Activated CD4-positive, alpha-beta memory T cell treated with anti-CD3 and anti-CD28 coated beads for 36 hours (primary cell): ENCODE results near the gene ABCA1. TPM values are rescaled to one million over a fixed set of nuclear protein-coding genes. Genes with fewer than 3 reads are reported as not detected.

Experiments
- CTCF ChIA-PET: fragments of 350-600 bp; sonication (Branson Sonifier 250); formaldehyde crosslinking; loops from one replicate; lab custom pipeline; 2021; ENCODE audit warnings: antibody characterized with exemption, inconsistent platforms; lab: Charles Lee
- POLR2A ChIA-PET: fragments of 350-600 bp; sonication (Branson Sonifier 250); formaldehyde crosslinking; loops from one replicate; lab custom pipeline; 2021; ENCODE audit warnings: antibody characterized with exemption; lab: Charles Lee
- DNase-seq: peaks from one replicate; pipeline ENCODE4 v3.0.0-alpha.2; 2020
- H3K27ac Mint-ChIP-seq: one replicate; pipeline ENCODE4 v1.8.0; 2021; ENCODE audit warnings: mixed read lengths
- H3K27me3 Mint-ChIP-seq: one replicate; pipeline ENCODE4 v1.8.0; 2021; ENCODE audit warnings: mixed read lengths
- H3K36me3 Mint-ChIP-seq: one replicate; pipeline ENCODE4 v1.8.0; 2021; ENCODE audit warnings: mixed read lengths
- H3K4me1 Mint-ChIP-seq: one replicate; pipeline ENCODE4 v1.8.0; 2021; ENCODE audit warnings: low read depth, mixed read lengths
- H3K4me3 Mint-ChIP-seq: one replicate; pipeline ENCODE4 v1.8.0; 2021; ENCODE audit warnings: mild to moderate bottlenecking, mixed read lengths
- H3K9me3 Mint-ChIP-seq: one replicate; pipeline ENCODE4 v1.8.0; 2021; ENCODE audit warnings: mixed read lengths
- intact Hi-C: fragments of 100-400 bp; cut with micrococcal nuclease; formaldehyde crosslinking; loops from one replicate; pipeline ENCODE4 v1.15.1; 2023
- total RNA-seq, 2 experiments: library from RNA; stranded (reverse); gene quantifications; one replicate each; pipeline ENCODE4 v1.2.3, GENCODE V29; 2021

The ABCA1 gene
- total RNA-seq, 2 experiments from 2014 or later: 6.1 TPM

DNA sequence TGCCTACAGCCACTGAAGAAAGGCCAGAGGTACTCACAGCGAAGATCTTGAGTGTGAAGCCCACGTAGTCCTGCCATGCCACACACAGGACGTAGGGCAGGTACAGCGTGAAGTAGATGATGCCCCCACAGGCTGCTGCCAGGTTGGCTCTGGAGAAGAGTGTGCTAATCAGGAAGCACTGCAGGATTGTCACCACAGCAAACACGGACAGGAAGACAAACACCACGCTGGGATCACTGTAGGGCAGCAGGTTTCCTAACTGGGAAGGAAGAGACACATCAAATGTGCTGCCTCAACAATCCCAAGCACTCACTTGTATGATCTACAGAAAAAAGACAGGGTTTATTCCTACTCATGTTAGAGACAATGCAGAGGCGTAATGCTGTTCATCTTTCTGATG is 101.0 kb downstream of the ABCA1 start:
- ChIA-PET POLR2A (no interaction called here), CTCF (no interaction called here)
- Mint-ChIP-seq H3K36me3 (peaks cover 2% of the 10 kb centered on the region), H3K9me3 (no peaks in the 10 kb centered on the region), H3K27me3 (no peaks in the 10 kb centered on the region), H3K27ac (no peak overlapping the region), H3K4me3 (no peak overlapping the region), H3K4me1 (no peaks in the 10 kb centered on the region)
- intact Hi-C loops: no loop called here
- no peak for DNase-seq

GRCh38 chr9:104826079-104826775 is 101.7 kb downstream of the ABCA1 start:
- no peaks in the 10 kb centered on the region for H3K27me3 Mint-ChIP-seq
- no peak overlapping the region for H3K27ac Mint-ChIP-seq
- H3K4me3 Mint-ChIP-seq: no peak overlapping the region
- no peaks in the 10 kb centered on the region for H3K36me3 Mint-ChIP-seq
- no peaks in the 10 kb centered on the region for H3K4me1 Mint-ChIP-seq
- ChIA-PET CTCF (no interaction called here), POLR2A (no interaction called here)
- intact Hi-C loops: no loop called here
- H3K9me3 Mint-ChIP-seq: no peaks in the 10 kb centered on the region
- DNase-seq: no peak

- CTCF ChIA-PET: no interaction called here
- POLR2A ChIA-PET: no interaction called here
- Mint-ChIP-seq H3K36me3 (peaks cover 7% of the 10 kb centered on the region), H3K27ac (no peak overlapping the region), H3K27me3 (no peaks in the 10 kb centered on the region), H3K9me3 (no peaks in the 10 kb centered on the region), H3K4me3 (no peak overlapping the region), H3K4me1 (no peaks in the 10 kb centered on the region)
- DNase-seq: no peak
- intact Hi-C loops: no loop called here
These were observed 107.6 kb downstream of the ABCA1 start for GRCh38 chr9:104820336-104820735.

DNA sequence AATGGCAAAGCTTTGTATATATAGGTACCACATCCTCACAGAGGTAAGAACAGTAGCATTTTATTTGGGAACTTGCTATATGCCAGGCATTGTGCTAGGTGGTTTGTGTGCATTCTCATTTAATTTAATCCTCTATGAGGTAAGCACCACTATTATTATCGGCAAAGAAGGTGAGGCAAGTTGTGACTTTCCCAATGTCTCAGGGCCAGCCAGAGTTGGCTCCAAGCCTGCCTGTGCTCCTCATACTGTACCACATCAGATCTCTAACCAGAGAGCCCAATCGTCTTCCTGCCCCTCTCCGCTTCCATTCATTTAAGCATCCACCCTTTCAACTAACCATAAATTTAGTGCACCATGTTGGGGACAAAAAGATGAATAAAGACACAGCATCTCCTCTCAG is 108.9 kb downstream of the ABCA1 start:
- ChIA-PET CTCF (no interaction called here), POLR2A (no interaction called here)
- no peak for DNase-seq
- Mint-ChIP-seq H3K4me1 (no peaks in the 10 kb centered on the region), H3K9me3 (no peaks in the 10 kb centered on the region), H3K27me3 (no peaks in the 10 kb centered on the region), H3K36me3 (peaks cover 7% of the 10 kb centered on the region), H3K4me3 (no peak overlapping the region), H3K27ac (no peak overlapping the region)
- intact Hi-C loops: no loop called here

- ChIA-PET POLR2A (no interaction called here), CTCF (no interaction called here)
- Mint-ChIP-seq H3K4me1 (no peaks in the 10 kb centered on the region), H3K9me3 (no peaks in the 10 kb centered on the region), H3K4me3 (no peak overlapping the region), H3K36me3 (peaks cover 7% of the 10 kb centered on the region), H3K27ac (no peak overlapping the region), H3K27me3 (no peaks in the 10 kb centered on the region)
- no peak for DNase-seq
- intact Hi-C loops: no loop called here
These were observed 110.5 kb downstream of the ABCA1 start for GRCh38 chr9:104817437-104817836.

- Mint-ChIP-seq H3K9me3 (no peaks in the 10 kb centered on the region), H3K27ac (no peak overlapping the region), H3K4me3 (no peak overlapping the region), H3K27me3 (no peaks in the 10 kb centered on the region), H3K36me3 (peaks cover 7% of the 10 kb centered on the region), H3K4me1 (no peaks in the 10 kb centered on the region)
- DNase-seq: no peak
- ChIA-PET CTCF (no interaction called here), POLR2A (no interaction called here)
- intact Hi-C loops: no loop called here
These were observed 111.9 kb downstream of the ABCA1 start for GRCh38 chr9:104815851-104816565.

- Mint-ChIP-seq H3K36me3 (peaks cover 5% of the 10 kb centered on the region), H3K27me3 (no peaks in the 10 kb centered on the region), H3K27ac (no peak overlapping the region), H3K4me3 (no peak overlapping the region), H3K4me1 (no peaks in the 10 kb centered on the region), H3K9me3 (no peaks in the 10 kb centered on the region)
- no peak for DNase-seq
- CTCF ChIA-PET: no interaction called here
- POLR2A ChIA-PET: no interaction called here
- intact Hi-C loops: no loop called here
These were observed 117.3 kb downstream of the ABCA1 start for GRCh38 chr9:104810421-104811339.

DNA sequence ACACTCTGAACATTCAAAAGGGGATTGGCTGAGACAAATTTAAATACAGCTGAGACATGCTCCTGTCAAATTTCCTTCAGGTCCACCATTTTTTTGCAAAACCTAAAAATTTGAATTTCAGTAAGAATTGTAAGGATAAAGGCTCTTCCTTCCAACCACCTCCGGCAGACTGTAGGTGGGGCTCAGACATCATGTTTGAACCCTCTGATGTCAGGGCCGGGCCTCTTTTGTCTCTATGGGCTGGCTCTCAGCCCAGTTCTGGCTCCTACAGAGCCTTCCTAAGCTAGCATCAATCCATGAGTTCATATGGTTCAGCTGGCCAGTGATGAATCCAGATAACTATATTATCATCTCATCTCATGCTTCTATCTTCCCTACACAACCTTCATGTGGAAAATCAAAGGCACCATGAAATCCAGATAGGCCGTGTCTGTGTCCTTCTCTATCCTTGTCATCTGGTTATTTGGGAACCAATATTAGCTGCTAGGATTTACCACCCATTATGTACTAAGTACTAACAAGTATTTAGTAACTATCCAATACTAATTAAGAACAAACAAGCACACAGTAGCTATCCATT is 119.8 kb downstream of the ABCA1 start:
- no peak overlapping the region for H3K27ac Mint-ChIP-seq

GRCh38 chr9:104805441-104805840 is 122.5 kb downstream of the ABCA1 start:
- DNase-seq: no peak
- Mint-ChIP-seq H3K27ac (no peak overlapping the region), H3K4me3 (no peak overlapping the region), H3K9me3 (no peaks in the 10 kb centered on the region), H3K4me1 (no peaks in the 10 kb centered on the region), H3K36me3 (peaks cover 6% of the 10 kb centered on the region), H3K27me3 (no peaks in the 10 kb centered on the region)
- ChIA-PET CTCF (no interaction called here), POLR2A (no interaction called here)
- intact Hi-C loops: no loop called here

More for the DNA sequence above, 119.8 kb downstream of the ABCA1 start:
- no peak overlapping the region for H3K4me3 Mint-ChIP-seq
- no peaks in the 10 kb centered on the region for H3K27me3 Mint-ChIP-seq
- CTCF ChIA-PET: interaction anchor here (0.6 kb wide), 1 partner anchor 604 kb away, joined by 4 read pairs; no protein-coding TSS in a partner anchor
- H3K9me3 Mint-ChIP-seq: no peaks in the 10 kb centered on the region
- H3K4me1 Mint-ChIP-seq: no peaks in the 10 kb centered on the region
- DNase-seq: no peak
- H3K36me3 Mint-ChIP-seq: peaks cover 6% of the 10 kb centered on the region
- intact Hi-C loops: no loop called here
- POLR2A ChIA-PET: no interaction called here

DNA sequence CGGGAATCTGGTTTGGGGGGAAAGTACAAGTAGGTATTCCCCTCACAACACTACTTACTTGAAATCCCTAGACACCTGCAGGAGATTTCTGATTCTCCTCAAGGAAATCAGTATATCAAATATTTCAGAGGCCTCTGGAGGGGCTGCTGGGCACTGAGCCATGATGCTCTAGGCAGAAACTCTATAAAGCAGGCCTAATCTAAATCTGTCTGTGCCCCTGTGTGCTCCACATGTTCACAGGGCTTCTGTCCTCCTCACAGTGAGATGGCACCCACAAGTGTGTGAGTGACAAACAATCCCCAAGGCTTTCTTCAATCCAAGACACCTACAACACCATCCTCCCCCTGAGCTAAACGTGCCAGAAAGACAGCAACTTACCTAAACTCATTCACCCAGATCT is 125.0 kb downstream of the ABCA1 start:
- no peaks in the 10 kb centered on the region for H3K4me1 Mint-ChIP-seq
- ChIA-PET POLR2A (no interaction called here), CTCF (interaction anchor here (1.0 kb wide), 1 partner anchor 609 kb away, joined by 3 read pairs; no protein-coding TSS in a partner anchor)
- no peaks in the 10 kb centered on the region for H3K9me3 Mint-ChIP-seq
- intact Hi-C loops: no loop called here
- peaks cover 4% of the 10 kb centered on the region for H3K36me3 Mint-ChIP-seq
- H3K27ac Mint-ChIP-seq: no peak overlapping the region
- H3K27me3 Mint-ChIP-seq: no peaks in the 10 kb centered on the region
- no peak for DNase-seq
- H3K4me3 Mint-ChIP-seq: no peak overlapping the region

GRCh38 chr9:104802110-104802509 is 125.8 kb downstream of the ABCA1 start:
- intact Hi-C loops: no loop called here
- Mint-ChIP-seq H3K27ac (no peak overlapping the region), H3K9me3 (no peaks in the 10 kb centered on the region), H3K4me3 (no peak overlapping the region), H3K36me3 (peaks cover 4% of the 10 kb centered on the region), H3K27me3 (no peaks in the 10 kb centered on the region), H3K4me1 (no peaks in the 10 kb centered on the region)
- DNase-seq: no peak
- CTCF ChIA-PET: no interaction called here
- POLR2A ChIA-PET: no interaction called here
